HG03045 (cell line): ENCODE data around the gene RUVBL2.

ENCODE experiments used
- ATAC-seq: cut with Tn5 transposase; IDR thresholded peaks from one replicate; pipeline ENCODE4 v1.9.1; 2021; ENCODE audit warnings: mild to moderate bottlenecking, moderate library complexity; ENCODE audit not compliant: unreplicated experiment

Gene RUVBL2

GRCh38 chr19:48993175-48994034 lies at the start of gene RUVBL2, which contains the start of gene GYS1:
RUVBL2 (plus strand) TSS chr19:48993887; CDS start chr19:48993912, 25 bp downstream.
GYS1 (minus strand) TSS chr19:48993309; CDS start chr19:48993112, 197 bp downstream.
- peak; percentile 86 for ATAC-seq

GRCh38 chr19:48945415-48945814 lies 48.3 kb upstream of the RUVBL2 start:
- ATAC-seq, result no peak

GRCh38 chr19:48945817-48946216 lies 47.9 kb upstream of the RUVBL2 start:
- no peak for ATAC-seq

DNA sequence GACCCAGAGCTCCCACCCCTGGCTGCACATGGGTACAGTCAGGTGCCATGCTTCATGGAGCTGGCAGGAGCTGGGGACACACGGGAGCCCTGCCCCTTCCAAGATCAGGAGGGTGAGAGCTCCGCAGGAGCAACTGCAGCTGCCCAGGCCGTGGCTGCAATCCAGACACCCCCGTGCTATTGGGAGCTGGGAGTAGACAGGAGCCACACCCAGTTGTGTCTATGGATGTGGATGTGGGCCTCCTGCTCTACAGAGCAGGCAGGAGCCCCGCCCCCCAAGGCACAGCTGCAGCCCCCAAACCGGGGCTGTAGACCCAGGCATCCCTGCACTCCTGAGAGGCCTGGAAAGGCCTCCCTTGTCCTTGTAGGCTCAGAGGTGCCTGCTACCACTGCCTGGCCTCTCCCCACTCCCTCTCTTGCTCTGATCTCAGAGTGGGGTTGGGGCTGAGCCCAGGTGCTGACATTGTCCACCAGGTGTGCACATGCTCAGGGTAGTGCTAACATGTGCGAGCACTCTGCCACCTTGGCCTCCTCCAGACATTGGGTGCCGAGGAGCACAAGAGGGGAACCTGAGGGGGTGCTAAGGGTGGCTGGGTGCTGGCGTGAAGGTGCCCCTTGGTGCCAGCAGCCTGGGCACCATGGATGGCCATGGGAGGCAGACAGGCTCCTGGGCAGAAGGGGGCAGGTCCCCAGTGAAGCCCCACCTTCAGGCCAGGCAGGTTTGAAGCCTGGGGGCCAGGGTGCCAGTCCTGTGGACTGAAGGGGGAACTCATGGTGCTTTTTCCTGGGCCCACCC lies 47.0 kb upstream of the RUVBL2 start:
- ATAC-seq, result no peak

- no peak for ATAC-seq
These were observed 46.5 kb upstream of the RUVBL2 start for GRCh38 chr19:48947258-48947542.

- ATAC-seq, result no peak
These were observed 43.5 kb upstream of the RUVBL2 start for GRCh38 chr19:48950159-48950558.

DNA sequence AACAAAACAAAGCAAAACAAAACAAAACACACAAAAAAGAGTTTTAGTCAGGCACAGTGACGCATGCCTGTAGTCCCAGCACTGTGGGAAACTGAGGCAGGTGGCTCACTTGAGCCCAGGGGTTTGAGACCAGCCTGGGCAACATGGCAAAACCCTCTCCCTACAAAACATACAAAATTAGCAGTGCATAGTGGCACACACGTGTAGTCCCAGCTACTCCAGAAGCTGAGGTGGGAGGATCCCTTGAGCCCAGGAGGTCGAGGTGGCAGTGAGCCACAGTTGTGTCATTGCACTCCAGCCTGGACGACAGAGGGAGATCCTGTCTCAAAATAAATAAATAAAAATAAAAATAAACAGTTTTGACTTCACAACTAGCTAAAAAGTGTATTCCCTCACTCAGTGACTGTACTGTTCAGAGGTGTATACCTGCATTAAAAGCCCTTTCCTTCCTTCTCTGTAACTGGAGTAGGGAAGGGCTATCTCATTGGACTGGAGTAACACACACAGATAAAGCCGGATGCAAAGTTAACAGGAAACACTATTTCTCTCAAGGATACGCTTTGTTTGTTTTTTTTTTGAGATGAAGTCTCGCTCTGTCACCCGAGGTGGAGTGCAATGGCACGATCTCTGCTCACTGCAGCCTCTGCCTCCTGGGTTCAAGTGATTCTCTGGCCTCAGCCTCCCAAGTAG lies 42.7 kb upstream of the RUVBL2 start:
- ATAC-seq, result no peak

GRCh38 chr19:48953141-48953540 lies 40.5 kb upstream of the RUVBL2 start:
- ATAC-seq, result no peak

- no peak for ATAC-seq
These were observed 39.6 kb upstream of the RUVBL2 start for GRCh38 chr19:48953990-48954594.

- peak; percentile 85 for ATAC-seq
These were observed 38.9 kb upstream of the RUVBL2 start, which contains the start of gene BAX for GRCh38 chr19:48954595-48955307. BAX (plus strand) TSS chr19:48954875; CDS start chr19:48954929, 54 bp downstream.

GRCh38 chr19:48955308-48955958 lies 38.3 kb upstream of the RUVBL2 start:
- ATAC-seq, result no peak

- ATAC-seq, result no peak
These were observed 35.7 kb upstream of the RUVBL2 start for GRCh38 chr19:48958006-48958405.

- no peak for ATAC-seq
These were observed 34.1 kb upstream of the RUVBL2 start for GRCh38 chr19:48959341-48960239.

DNA sequence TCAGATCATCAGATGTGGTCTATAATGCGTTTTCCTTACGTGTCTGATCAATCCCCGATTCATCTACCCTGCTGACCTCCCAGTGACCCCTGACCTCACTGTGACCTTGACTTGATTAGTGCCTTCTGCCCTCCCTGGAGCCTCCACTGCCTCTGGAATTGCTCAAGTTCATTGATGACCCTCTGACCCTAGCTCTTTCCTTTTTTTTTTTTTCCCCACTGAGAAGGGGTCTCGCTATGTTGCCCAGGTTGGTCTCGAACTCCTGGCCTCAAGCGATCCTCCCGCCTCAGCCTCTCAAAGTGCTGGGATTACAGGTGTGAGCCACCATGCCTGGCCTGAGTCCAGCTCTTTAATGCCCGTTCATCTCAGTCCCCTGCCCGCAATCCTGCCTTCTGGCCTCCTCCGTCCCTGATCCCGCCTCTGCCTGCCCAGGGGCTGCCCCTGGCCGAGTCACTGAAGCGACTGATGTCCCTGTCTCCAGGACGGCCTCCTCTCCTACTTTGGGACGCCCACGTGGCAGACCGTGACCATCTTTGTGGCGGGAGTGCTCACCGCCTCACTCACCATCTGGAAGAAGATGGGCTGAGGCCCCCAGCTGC lies 32.5 kb upstream of the RUVBL2 start:
- no peak for ATAC-seq

DNA sequence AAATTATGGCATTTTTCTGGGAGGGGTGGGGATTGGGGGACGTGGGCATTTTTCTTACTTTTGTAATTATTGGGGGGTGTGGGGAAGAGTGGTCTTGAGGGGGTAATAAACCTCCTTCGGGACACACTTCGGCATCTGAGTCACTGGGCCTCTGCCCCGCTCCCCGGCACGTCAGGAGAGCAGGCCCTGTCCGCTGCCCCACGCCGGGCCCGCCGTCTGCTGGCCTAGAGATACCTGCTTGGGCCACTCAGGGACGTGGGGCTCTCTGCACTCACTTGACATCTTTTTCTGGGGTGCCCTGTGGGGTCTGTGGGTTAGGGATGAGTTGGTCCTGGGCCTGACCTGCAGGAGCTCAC lies 32.0 kb upstream of the RUVBL2 start:
- no peak for ATAC-seq

- ATAC-seq, result peak; percentile 22
These were observed 31.4 kb upstream of the RUVBL2 start for GRCh38 chr19:48962029-48962848.

DNA sequence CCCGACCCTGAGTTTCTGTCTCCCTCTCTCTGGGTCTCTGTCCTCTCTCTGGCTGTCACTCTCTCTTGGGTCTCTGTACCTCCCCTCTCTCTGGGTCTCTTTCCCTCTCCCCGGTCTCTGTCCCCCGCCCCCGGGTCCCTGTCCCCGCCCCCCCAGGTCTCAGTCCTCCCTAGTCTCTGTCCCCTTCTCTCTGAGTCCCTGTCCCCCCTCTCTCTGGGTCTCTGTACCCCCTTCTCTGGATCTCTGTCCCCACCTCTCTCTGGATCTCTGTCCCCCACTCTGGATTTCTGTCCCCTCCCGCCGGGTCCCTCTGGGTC lies 30.9 kb upstream of the RUVBL2 start:
- ATAC-seq, result no peak
